Naive thymus-derived CD4-positive, alpha-beta T cell (primary cell): ENCODE measurements around the gene CNOT11. TPM values are rescaled to one million over a fixed set of nuclear protein-coding genes. Genes with fewer than 3 reads are reported as not detected.
"Not testable (repeated sequence)": the region's sequence is repeated elsewhere in the genome, so short reads cannot be mapped to it uniquely, and the experiment has no call there.

ENCODE experiments used
- ATAC-seq: fragments of 150-1000 bp; cut with Tn5 transposase; 2 replicates; pipeline ENCODE4 v1.10.0; 2021; ENCODE audit warnings: mild to moderate bottlenecking, moderate library complexity
- CTCF ChIA-PET: fragments of 350-600 bp; sonication (Branson Sonifier 250); formaldehyde crosslinking; loops from one replicate; lab custom pipeline; 2021; ENCODE audit warnings: antibody characterized with exemption; lab: Charles Lee
- POLR2A ChIA-PET: fragments of 350-600 bp; sonication (Branson Sonifier 250); formaldehyde crosslinking; loops from one replicate; lab custom pipeline; 2021; ENCODE audit warnings: antibody characterized with exemption, inconsistent platforms; lab: Charles Lee
- DNase-seq, 9 donors: peaks; one replicate each; pipeline versions ENCODE4 v3.0.0 to v3.0.0-alpha.2; 2020 to 2022; ENCODE audit warnings: mixed read lengths in 1 of 9
- H3K27ac ChIP-seq: one replicate; pipeline ENCODE4 v1.7.0; 2013; ENCODE audit warnings: mild to moderate bottlenecking, low read depth, low read length, moderate library complexity
- H3K27me3 ChIP-seq, 2 donors: one replicate each; pipeline ENCODE4 v1.7.0; 2013; ENCODE audit warnings: low read length in 2 of 2, mild to moderate bottlenecking in 2 of 2, moderate library complexity in 2 of 2; ENCODE audit not compliant: control insufficient read depth in 2 of 2, insufficient read depth in 2 of 2
- H3K36me3 ChIP-seq, 3 experiments: 1 replicate in 2 of 3; 2 replicates in 1 of 3; pipeline ENCODE4 v1.7.0; 2013; ENCODE audit warnings: low read length in 3 of 3, mild to moderate bottlenecking in 3 of 3, moderate library complexity in 1 of 3; ENCODE audit not compliant: insufficient read depth in 3 of 3, control insufficient read depth in 2 of 3
- H3K4me1 ChIP-seq, 2 donors: one replicate each; pipeline ENCODE4 v1.7.0; 2013; ENCODE audit warnings: low read length in 2 of 2, mild to moderate bottlenecking in 2 of 2, moderate library complexity in 1 of 2; ENCODE audit not compliant: control insufficient read depth in 2 of 2, insufficient read depth in 2 of 2
- H3K4me3 ChIP-seq: 2 replicates; pipeline ENCODE4 v1.7.0; 2013; ENCODE audit warnings: mild to moderate bottlenecking, low read length
- H3K9me3 ChIP-seq, 3 experiments: 1 replicate in 2 of 3; 2 replicates in 1 of 3; pipeline ENCODE4 v1.7.0; 2013; ENCODE audit warnings: low read length in 3 of 3; ENCODE audit not compliant: control insufficient read depth in 2 of 3
- H3K27ac Mint-ChIP-seq, 9 donors: one replicate each; pipeline ENCODE4 v1.8.0; 2020 to 2022; ENCODE audit warnings: mixed read lengths in 9 of 9, mild to moderate bottlenecking in 8 of 9, moderate library complexity in 5 of 9, inconsistent platforms in 2 of 9
- H3K27me3 Mint-ChIP-seq, 5 donors: one replicate each; pipeline ENCODE4 v1.8.0; 2021 to 2022; ENCODE audit warnings: mixed read lengths in 5 of 5, mild to moderate bottlenecking in 1 of 5
- H3K36me3 Mint-ChIP-seq, 5 donors: one replicate each; pipeline ENCODE4 v1.8.0; 2020 to 2022; ENCODE audit warnings: mixed read lengths in 5 of 5, mild to moderate bottlenecking in 3 of 5, inconsistent platforms in 1 of 5
- H3K4me1 Mint-ChIP-seq, 7 donors: one replicate each; pipeline ENCODE4 v1.8.0; 2020 to 2022; ENCODE audit warnings: mixed read lengths in 7 of 7, mild to moderate bottlenecking in 3 of 7, inconsistent platforms in 1 of 7
- H3K4me3 Mint-ChIP-seq, 10 donors: one replicate each; pipeline ENCODE4 v1.8.0; 2020 to 2022; ENCODE audit warnings: mild to moderate bottlenecking in 10 of 10, mixed read lengths in 10 of 10, moderate library complexity in 6 of 10, inconsistent platforms in 2 of 10
- H3K9me3 Mint-ChIP-seq, 11 donors: one replicate each; pipeline ENCODE4 v1.8.0; 2020 to 2022; ENCODE audit warnings: mixed read lengths in 11 of 11, mild to moderate bottlenecking in 4 of 11, inconsistent platforms in 1 of 11, moderate library complexity in 1 of 11
- intact Hi-C, 2 donors: fragments of 100-400 bp; cut with micrococcal nuclease; formaldehyde crosslinking; loops; one replicate each; pipeline ENCODE4 v1.15.1; 2023
- polyA plus RNA-seq, 2 donors: library from polyadenylated mRNA; unstranded; fragments of 300-500 nt; fragmentation: Illumina TruSeq; gene quantifications; one replicate each; pipeline ENCODE4 v1.2.3, GENCODE V29; 2021
- total RNA-seq, 6 experiments: library from RNA in 5 of 6; stranded (reverse) in 5 of 6; gene quantifications; 1 replicate in 5 of 6; 2 replicates in 1 of 6; pipeline ENCODE4 v1.2.3 and lab custom pipeline; 2021 to 2026

CNOT11 gene
- total and polyA plus RNA-seq, 7 experiments from 2014 or later: 49.0 to 65.7 (median 60.4) TPM

DNA sequence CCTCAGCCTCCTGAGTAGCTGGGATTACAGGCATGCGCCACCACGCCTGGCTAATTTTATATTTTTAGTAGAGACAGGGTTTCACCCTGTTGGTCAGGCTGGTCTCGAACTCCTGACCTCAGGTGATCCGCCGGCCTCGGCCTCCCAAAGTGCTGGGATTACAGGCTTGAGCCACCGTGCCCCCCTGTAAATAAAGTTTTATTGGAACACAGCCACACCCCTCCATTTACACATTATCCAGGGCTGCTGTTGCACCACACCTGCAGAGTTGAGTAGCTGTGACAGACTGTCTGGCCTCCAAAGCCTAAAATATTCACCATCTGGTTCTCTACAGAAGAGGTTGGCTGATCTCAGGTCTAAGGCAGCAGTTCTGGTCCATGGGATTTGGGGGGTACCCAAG, 32.6 kb upstream of the CNOT11 start:
- CTCF ChIA-PET, intact Hi-C loops, H3K27me3 ChIP-seq, POLR2A ChIA-PET, H3K27me3 Mint-ChIP-seq, H3K27ac Mint-ChIP-seq, H3K27ac ChIP-seq, H3K4me3 Mint-ChIP-seq, H3K9me3 ChIP-seq, H3K36me3 ChIP-seq, H3K4me3 ChIP-seq, ATAC-seq, DNase-seq: not testable (repeated sequence)
- H3K4me1 ChIP-seq: peaks cover 12 to 13% of the 10 kb centered on the region in 2 donors
- H3K36me3 Mint-ChIP-seq: peaks cover 0 to 21% (median 0%) of the 10 kb centered on the region in 5 donors
- H3K9me3 Mint-ChIP-seq: peaks cover 0 to 16% (median 1%) of the 10 kb centered on the region in 11 donors
- H3K4me1 Mint-ChIP-seq: peaks cover 12 to 17% (median 14%) of the 10 kb centered on the region in 7 donors

DNA sequence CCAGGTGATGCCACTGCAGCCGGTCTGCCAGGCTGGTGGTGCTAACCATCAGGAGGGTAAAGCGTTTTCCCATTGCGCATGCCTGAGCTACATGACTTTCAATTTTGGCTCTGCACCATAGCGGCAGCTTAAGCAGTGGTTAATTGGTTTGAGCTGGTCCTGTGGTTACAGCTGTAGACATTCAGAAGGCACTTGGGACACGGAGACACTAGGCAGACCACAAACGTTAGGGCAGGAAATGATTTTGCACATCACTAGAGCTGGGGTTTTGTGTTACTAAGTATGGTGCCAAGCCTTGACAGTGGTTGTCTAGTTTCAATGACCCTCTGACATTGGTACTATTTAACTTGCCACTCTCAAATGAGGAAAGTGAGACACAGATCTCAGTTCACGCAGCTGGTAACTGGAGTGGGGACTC, 28.9 kb upstream of the CNOT11 start:
- DNase-seq: peak in 8 of 9 donors; percentile 18 to 62 (median 40)
- no peaks in the 10 kb centered on the region for H3K27me3 ChIP-seq
- POLR2A ChIA-PET: no interaction called here
- H3K27ac Mint-ChIP-seq: peak overlapping the region; percentile 54 to 89 (median 77)
- no peak overlapping the region for H3K27ac ChIP-seq
- H3K4me3 ChIP-seq: peak overlapping the region; percentile 26
- no peaks in the 10 kb centered on the region for H3K9me3 ChIP-seq
- no peaks in the 10 kb centered on the region for H3K36me3 ChIP-seq
- H3K36me3 Mint-ChIP-seq: peaks cover 0 to 31% (median 0%) of the 10 kb centered on the region in 5 donors
- peaks cover 12 to 17% (median 16%) of the 10 kb centered on the region in 7 donors for H3K4me1 Mint-ChIP-seq
- intact Hi-C loops: loop anchor here in 1 of 2 donors (2.0 kb wide), 1 partner anchor 29 kb away; the partner anchor contains the start of gene CNOT11
- H3K4me3 Mint-ChIP-seq: peak overlapping the region; percentile 19 to 79 (median 60)
- H3K27me3 Mint-ChIP-seq: no peaks in the 10 kb centered on the region
- H3K4me1 ChIP-seq: peaks cover 12 to 13% of the 10 kb centered on the region in 2 donors
- CTCF ChIA-PET: no interaction called here
- H3K9me3 Mint-ChIP-seq: peaks cover 0 to 25% (median 4%) of the 10 kb centered on the region in 11 donors
- ATAC-seq: peak; percentile 92

GRCh38 chr2:101230541-101231001, 22.1 kb upstream of the CNOT11 start:
- Histone ChIP-seq H3K4me3 (no peak overlapping the region), H3K36me3 (no peaks in the 10 kb centered on the region), H3K9me3 (no peaks in the 10 kb centered on the region), H3K27me3 (no peaks in the 10 kb centered on the region), H3K27ac (no peak overlapping the region), H3K4me1 (no peaks in the 10 kb centered on the region)
- CTCF ChIA-PET: interaction anchor here (0.6 kb wide), 1 partner anchor 31 kb away, joined by 4 read pairs; no protein-coding TSS in a partner anchor
- H3K4me3 Mint-ChIP-seq: no peak overlapping the region
- H3K27me3 Mint-ChIP-seq: no peaks in the 10 kb centered on the region
- intact Hi-C loops: no loop called here
- H3K9me3 Mint-ChIP-seq: peaks cover 0 to 14% (median 0%) of the 10 kb centered on the region in 11 donors
- H3K36me3 Mint-ChIP-seq: peaks cover 4 to 21% (median 13%) of the 10 kb centered on the region in 5 donors
- ATAC-seq (no peak), DNase-seq (no peak)
- peaks cover 0 to 5% (median 0%) of the 10 kb centered on the region in 7 donors for H3K4me1 Mint-ChIP-seq
- no peak overlapping the region for H3K27ac Mint-ChIP-seq
- POLR2A ChIA-PET: interaction anchor here (1.5 kb wide), 1 partner anchor 9 kb away, joined by 5 read pairs; no protein-coding TSS in a partner anchor

DNA sequence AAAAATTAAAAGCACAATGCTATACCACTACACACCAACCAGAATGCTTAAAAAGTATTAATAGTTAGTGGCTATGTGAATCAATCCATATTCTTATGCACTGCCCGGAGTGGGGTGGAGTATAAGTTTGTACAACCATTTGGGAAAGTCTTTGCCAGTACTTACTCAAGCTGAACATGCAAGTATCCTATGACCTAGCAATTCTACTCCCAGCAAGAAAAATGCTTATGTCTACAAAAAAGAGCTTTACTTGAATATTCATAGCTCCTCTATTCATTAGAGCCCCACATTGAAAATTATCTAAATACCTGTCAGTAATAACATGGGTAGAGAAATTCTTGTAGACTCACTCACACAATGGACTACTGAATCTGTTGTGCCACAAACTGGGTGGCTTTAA, 21.4 kb upstream of the CNOT11 start:
- Mint-ChIP-seq H3K36me3 (peaks cover 4 to 18% (median 13%) of the 10 kb centered on the region in 5 donors), H3K4me1 (peaks cover 0 to 4% (median 0%) of the 10 kb centered on the region in 7 donors), H3K27ac (peak overlapping the region in 1 of 9 donors; percentile 34), H3K9me3 (peaks cover 0 to 12% (median 0%) of the 10 kb centered on the region in 11 donors), H3K4me3 (no peak overlapping the region), H3K27me3 (no peaks in the 10 kb centered on the region)
- H3K27ac ChIP-seq: no peak overlapping the region
- no peaks in the 10 kb centered on the region for H3K4me1 ChIP-seq
- ChIA-PET CTCF (no interaction called here), POLR2A (interaction anchor here (1.5 kb wide), 1 partner anchor 8 kb away, joined by 5 read pairs; no protein-coding TSS in a partner anchor)
- no peaks in the 10 kb centered on the region for H3K36me3 ChIP-seq
- H3K9me3 ChIP-seq: no peaks in the 10 kb centered on the region
- no peaks in the 10 kb centered on the region for H3K27me3 ChIP-seq
- intact Hi-C loops: no loop called here
- no peak for DNase-seq
- ATAC-seq: no peak
- H3K4me3 ChIP-seq: no peak overlapping the region

DNA sequence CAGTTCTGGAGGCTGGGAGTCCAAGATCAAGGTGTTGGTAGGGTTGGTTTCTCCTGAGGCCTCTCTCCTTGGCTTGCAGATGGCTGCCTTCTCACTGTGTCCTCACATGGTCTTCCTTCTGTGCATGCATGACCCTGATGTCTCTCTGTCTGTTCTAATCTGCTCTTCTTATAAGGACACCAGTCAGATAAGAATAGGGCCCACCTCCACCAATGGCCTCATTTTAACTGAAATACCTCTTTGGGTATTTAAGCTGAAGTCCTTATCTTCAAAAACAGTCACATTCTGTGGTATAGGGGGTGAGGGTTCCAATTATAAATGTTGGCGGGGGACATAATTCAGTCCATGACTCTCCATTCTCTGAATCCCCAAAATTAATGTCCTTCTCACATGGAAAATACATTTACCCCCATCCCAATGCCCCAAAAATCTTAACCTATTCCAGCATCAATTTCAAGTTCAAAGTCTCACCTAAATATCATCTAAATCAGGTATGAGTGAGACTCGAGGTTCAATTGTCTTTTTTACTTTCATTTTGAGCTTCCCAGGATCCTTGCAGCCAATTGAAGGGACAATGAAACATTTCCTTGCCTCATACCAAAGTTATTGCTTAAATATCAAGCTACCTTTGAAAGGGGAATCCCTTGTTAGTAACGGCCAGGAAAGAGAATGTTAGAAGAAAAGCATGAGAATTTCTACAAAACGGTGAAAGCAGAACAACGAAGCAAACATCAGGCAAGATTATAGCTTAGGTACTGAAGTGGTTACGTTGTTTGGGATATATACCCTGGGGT, 20.6 kb upstream of the CNOT11 start:
- H3K27ac Mint-ChIP-seq: peak overlapping the region in 1 of 9 donors; percentile 34
- Histone ChIP-seq H3K9me3 (no peaks in the 10 kb centered on the region), H3K36me3 (no peaks in the 10 kb centered on the region), H3K4me1 (no peaks in the 10 kb centered on the region), H3K27me3 (no peaks in the 10 kb centered on the region), H3K27ac (no peak overlapping the region), H3K4me3 (no peak overlapping the region)
- H3K27me3 Mint-ChIP-seq: no peaks in the 10 kb centered on the region
- POLR2A ChIA-PET: no interaction called here
- ATAC-seq (no peak), DNase-seq (no peak)
- CTCF ChIA-PET: interaction anchor here (0.9 to 1.1 kb wide), 2 partner anchors 27 to 177 kb away, joined by 3 read pairs; no protein-coding TSS in a partner anchor
- H3K4me3 Mint-ChIP-seq: no peak overlapping the region
- H3K4me1 Mint-ChIP-seq: peaks cover 0 to 4% (median 0%) of the 10 kb centered on the region in 7 donors
- H3K36me3 Mint-ChIP-seq: peaks cover 4 to 17% (median 13%) of the 10 kb centered on the region in 5 donors
- H3K9me3 Mint-ChIP-seq: peaks cover 0 to 12% (median 0%) of the 10 kb centered on the region in 11 donors
- intact Hi-C loops: no loop called here

DNA sequence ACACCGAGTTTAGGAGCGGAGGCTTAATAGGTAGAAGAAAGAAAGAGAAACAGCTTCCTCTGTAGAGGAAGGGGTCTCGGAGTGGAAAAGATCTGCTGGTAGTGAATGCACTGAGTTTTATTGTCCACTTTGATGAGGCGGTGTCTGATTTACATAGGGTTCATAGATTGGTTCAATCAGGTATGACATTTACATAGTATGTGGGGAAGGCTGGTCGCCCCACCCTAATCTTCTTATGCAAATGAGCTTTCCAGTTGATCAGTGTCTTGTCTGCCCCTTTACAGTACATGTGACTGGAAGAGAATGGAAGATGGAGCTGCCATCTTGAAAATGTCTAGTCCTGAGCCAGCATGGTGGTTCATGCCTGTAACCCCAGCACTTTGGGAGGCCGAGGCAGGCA, 19.9 kb upstream of the CNOT11 start:
- DNase-seq (no peak), ATAC-seq (no peak)
- no peaks in the 10 kb centered on the region for H3K4me1 ChIP-seq
- H3K9me3 ChIP-seq: no peaks in the 10 kb centered on the region
- Mint-ChIP-seq H3K36me3 (peaks cover 4 to 17% (median 13%) of the 10 kb centered on the region in 5 donors), H3K27ac (no peak overlapping the region), H3K27me3 (no peaks in the 10 kb centered on the region), H3K4me3 (no peak overlapping the region), H3K9me3 (peaks cover 0 to 12% (median 0%) of the 10 kb centered on the region in 11 donors), H3K4me1 (peaks cover 0 to 4% (median 0%) of the 10 kb centered on the region in 7 donors)
- no peaks in the 10 kb centered on the region for H3K27me3 ChIP-seq
- no peak overlapping the region for H3K27ac ChIP-seq
- no peak overlapping the region for H3K4me3 ChIP-seq
- intact Hi-C loops: no loop called here
- ChIA-PET POLR2A (interaction anchor here (0.5 kb wide), 1 partner anchor 604 kb away, joined by 3 read pairs; no protein-coding TSS in a partner anchor), CTCF (interaction anchor here (1.1 kb wide), 1 partner anchor 28 kb away, joined by 3 read pairs; no protein-coding TSS in a partner anchor)
- H3K36me3 ChIP-seq: no peaks in the 10 kb centered on the region
